Activated naive CD4-positive, alpha-beta T cell treated with Interleukin-2 at 50 U/mL for 16 hours (primary cell): ENCODE measurements around the gene TBXAS1.

Experiments
- DNase-seq: peaks from one replicate; pipeline ENCODE4 v3.0.0-alpha.2; 2020

TBXAS1 gene

DNA sequence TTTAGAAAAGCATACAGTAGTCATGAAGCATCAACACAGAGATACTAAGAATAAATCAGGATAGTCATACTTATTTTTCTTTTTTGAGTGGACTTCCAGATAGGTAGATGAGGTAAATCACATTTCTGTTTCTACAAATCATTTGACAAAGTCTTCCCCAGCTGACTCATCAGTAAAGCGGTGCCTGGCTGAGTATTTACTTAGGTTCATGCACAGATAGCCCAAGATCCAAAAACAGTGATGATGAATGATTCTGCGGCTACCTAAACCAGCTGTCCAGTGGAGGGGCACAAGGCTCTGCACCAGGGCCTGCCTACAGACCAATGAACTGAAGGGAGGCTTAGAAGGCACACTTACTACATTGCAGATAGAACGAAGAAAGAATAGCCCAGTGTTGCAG is 120.6 kb downstream of the TBXAS1 start:
- no peak for DNase-seq

DNA sequence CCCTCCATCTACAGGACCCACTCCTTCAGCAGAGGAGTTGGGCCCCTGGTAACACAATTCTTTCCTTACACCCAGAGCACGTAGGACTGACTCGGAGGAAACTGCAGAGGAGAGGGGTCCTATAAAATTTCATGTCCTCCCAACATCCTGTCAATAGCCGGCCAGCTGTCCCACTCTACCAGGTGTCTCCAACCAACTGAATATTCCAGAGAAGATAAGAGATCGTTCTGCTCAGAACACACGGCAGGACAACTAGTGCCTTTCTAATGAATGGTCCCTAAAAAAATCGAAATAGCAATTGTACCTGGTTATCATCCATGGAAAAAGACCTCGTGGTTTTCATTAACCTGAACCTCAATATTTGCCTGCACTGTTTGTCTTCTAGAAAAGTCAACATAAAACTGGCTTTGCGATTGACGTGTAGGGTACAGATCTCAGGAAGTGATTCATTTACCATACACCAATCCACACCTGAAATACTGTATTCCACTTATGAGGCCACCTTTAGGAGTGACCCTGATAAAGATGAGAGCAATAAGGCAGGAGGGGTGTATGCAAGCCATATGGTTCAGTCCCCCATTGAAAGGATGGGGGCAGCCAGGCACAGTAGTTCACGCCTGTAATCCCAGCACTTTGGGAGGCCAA is 121.9 kb downstream of the TBXAS1 start:
- DNase-seq, result no peak

DNA sequence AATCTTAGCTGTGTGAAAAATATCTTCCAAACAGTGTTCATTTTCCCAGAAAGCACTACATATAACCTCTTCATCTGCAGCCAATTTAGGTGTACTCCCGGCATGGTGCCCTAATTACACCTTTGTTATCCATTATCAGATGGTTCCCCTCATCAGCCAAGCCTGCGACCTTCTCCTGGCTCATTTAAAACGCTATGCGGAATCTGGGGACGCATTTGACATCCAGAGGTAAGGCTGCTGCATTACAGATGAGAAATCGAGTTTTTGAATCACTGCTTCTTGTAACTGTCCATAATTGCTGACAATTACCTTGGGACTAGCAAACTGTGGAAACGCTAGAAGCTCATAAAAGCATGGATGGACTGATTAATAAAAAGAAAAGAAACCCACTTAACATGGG is 124.2 kb downstream of the TBXAS1 start:
- no peak for DNase-seq

GRCh38 chr7:139955109-139955820 is 126.2 kb downstream of the TBXAS1 start:
- DNase-seq, result no peak

DNA sequence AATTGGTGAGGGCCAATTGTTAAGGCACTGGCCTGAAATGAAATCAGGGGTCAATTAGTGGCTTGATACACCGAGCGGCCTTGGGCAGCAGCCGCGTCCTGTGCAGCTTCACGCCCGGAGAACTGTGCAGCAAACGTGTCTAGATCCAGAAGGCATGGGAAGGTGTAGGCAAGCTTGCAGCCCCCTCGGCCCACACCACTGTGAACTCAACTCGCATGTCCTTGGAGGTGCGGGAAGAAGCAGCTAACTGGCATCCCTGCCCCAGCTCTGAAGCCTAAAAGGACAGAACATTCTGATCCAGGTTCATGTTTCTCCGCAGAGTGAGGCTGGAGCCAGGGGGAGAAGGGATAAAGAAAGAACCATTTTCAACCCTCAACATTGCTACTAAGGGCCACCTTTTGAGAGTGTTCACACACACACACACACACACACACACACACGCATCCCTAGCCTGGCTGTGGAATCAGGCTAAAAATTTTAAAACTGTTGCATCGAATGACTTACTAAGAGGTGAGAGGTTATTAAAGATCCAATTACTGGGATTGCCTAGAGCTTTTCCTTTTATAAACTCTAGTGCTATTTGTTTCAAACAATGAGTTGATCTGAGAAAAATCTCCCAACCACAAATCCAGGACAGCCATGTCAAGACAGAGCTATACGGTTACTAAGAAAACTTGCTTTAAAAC is 129.7 kb downstream of the TBXAS1 start:
- DNase-seq, result no peak

GRCh38 chr7:139959285-139959628 is 130.2 kb downstream of the TBXAS1 start:
- no peak for DNase-seq

DNA sequence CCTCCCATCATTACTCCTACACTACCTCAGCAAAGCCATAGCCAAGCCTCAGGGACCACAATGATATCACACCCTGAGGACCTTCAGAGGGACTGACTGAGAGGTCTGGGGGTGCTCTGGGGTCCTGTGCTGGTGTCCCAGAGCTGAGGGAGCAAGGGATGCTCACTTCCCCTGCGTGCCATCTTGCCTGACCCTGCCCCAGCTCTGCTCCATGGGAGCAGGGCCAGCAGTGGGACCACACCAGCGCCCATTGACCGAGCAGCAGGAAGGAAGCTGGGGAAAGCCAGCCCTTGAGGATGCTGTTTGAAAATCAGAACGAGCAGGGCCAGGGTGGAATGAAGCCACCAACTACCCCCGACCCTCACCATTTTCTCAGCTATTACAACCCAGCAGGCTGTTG is 130.7 kb downstream of the TBXAS1 start:
- no peak for DNase-seq

- no peak for DNase-seq
Observed at GRCh38 chr7:139960157-139960556, 131.1 kb downstream of the TBXAS1 start.

DNA sequence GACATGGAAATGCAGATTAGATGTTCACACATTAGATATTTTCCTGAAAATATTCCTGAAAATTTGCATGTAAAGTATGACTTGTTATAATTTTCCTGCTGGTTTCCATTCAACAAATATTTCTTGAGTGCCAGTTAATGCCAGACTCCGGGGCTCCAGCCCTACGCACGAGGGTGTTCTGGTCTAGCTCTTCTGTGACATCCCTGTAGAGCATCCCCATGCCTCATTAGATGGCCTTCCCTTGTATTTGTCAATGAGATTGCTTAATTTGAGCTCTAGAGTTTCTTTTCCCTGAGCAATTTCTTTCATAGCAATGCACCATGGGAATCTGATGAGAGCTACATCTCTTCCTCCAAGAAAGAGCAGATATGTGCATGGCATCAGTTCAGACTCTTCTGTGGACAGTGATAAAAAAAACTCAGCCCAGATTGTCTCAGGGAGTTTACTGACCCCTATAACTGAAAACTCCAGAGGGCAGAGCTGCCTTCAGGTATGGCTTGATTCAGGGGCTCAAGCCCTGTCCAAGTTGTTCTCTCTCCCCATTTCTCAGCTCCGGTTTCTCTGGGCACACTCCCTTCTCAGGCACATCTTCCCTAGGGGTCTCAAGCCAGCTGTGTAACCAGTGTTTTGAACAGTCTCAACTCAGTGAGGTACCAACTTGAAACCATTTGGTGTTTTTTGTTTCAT is 137.0 kb downstream of the TBXAS1 start:
- DNase-seq, result no peak

- no peak for DNase-seq
Observed at GRCh38 chr7:139966949-139967348, 137.9 kb downstream of the TBXAS1 start.

- no peak for DNase-seq
Observed at GRCh38 chr7:139968931-139969330, 139.9 kb downstream of the TBXAS1 start.

- DNase-seq, result no peak
Observed at GRCh38 chr7:139972029-139972428, 143.0 kb downstream of the TBXAS1 start.

- no peak for DNase-seq
Observed at GRCh38 chr7:139973101-139974050, 144.3 kb downstream of the TBXAS1 start.

- DNase-seq, result no peak
Observed at GRCh38 chr7:139974179-139974811, 145.2 kb downstream of the TBXAS1 start.

GRCh38 chr7:139976055-139976837 is 147.2 kb downstream of the TBXAS1 start:
- no peak for DNase-seq

- no peak for DNase-seq
Observed at GRCh38 chr7:139976838-139977656, 148.0 kb downstream of the TBXAS1 start.

GRCh38 chr7:139981511-139981895 is 152.4 kb downstream of the TBXAS1 start:
- DNase-seq, result no peak

DNA sequence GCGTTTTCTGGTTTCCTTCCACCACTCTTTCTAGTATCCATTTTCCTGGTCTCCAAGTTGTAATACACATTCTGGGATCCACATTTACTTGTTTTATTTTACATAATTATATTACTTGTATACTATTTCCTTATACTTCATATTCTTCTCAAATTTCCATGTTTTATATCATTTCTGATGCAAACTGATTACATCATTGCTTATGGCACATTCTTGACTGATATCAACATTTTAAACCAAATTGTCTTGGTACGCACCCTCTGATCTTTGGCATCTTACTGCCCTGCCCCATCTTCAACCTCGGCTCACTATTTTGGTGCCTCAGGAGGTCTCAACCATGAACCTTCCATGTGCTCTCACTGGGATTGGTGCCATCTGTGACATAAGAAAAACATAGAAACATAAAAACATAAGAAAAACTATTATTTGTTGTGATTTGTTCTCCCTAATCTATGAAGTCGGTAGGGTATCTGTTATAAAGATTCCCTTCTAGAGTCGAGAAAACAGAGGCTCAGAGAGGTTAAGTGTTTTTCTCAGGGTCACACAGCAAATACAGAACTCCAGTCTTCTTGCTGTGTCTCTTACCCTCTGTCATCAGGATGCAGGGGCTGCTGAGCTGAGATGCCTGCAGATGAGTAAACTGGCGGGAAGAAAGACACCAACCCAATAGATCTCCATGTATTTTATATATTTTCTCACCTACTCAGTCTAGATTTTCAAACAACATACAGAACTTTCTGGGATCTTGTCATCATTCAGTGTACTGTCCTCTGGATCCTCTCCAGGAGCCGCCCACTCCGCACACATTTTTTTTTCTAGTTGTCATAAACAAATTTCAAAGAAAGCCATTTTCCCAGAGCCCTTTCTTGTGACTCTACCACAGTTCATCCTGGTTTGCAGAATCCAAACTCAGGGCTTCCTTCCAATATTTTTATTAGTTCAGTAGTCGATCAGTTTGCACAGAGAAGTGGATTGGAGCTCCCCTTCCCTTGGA is 154.2 kb downstream of the TBXAS1 start:
- no peak for DNase-seq
